NK-92 (cell line): ENCODE results near the gene ASPHD2.

ENCODE experiments used
- DNase-seq: peaks from one replicate; lab custom pipeline; 2025; ENCODE audit not compliant: unreplicated experiment; lab: John Stamatoyannopoulos, UW

The ASPHD2 gene

DNA sequence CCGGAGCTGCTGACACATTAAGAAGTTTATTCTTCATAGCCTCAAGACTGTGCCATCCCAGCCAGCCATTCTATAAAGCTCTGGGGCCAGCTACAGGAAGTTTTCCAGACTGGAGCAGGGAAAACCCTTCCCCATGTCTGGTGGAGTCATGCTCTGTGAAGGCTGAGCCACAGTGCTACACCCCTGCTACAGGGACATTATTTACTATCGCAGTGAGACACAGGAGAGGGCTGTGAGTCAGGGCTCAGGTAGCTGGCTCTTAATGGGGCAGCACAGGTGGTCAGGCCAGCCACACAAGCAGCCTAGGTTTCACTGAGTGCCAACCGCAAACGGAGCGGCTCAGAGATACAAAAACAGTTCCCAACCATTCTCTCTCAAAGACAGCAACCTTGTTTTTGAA lies 42.5 kb downstream of the ASPHD2 start:
- DNase-seq: no peak

DNA sequence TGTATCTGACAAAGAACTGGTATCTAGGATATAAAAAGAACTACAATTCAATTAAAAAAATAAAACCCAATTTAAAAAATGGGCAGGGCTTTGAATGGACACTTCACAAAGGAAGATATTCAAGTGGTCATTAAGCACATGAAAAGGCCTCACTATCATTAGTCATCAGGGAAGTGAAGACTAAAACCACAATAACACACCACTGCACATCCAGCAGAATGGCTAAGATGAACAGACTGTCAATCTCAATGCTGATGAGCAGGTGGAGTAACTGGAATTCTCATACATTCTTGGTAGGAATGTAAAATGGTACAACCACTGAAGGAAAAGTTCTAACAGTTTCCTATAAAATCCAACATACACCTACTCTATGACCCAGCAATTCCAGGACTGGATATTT lies 45.6 kb downstream of the ASPHD2 start:
- no peak for DNase-seq

DNA sequence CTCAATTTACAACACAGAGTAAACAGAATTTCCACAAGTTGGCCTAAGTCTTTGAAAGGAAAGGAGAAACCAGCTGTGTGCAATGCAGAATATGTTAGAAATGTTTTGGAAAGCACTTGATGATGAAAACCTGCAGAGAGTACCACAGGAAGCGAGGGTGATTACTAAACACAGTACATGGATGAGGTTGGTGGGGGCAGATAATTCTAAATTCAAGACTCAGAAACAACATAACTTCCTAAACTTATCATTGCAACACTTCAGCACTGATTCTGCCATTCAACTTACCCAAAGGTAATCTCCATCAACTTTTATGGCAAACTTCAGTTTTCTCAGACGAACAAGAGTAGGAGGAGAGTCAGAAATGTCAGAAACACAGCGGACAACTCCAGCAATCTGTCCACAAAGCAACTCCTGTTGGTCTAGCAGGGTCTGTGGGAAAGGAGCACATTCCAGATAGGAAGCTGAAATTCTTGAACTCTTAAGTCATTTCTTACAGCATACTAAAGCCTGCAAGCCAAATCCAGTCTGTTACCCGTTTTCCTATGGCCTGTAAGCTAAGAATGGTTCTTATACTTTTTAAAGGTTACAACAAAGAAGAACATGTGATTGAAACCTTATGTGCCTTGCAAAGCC lies 47.8 kb downstream of the ASPHD2 start:
- DNase-seq: no peak

DNA sequence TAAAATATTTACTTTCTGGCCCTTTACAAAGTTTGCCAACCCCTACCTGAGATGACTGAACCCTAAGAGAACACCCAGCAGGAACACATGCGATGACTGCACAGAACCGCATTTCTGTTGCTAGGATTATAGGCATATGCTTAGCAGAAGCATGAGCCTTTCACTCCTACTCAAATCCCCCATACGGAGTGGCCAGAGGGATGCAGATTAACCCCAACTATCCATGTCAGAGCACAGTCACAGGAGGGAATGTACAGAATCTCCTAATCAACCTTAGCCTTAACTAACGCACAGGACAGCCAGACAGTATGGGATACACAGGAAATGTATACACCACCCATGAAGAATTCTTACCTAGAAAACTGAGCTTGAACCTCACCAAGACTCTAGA lies 48.3 kb downstream of the ASPHD2 start:
- no peak for DNase-seq

DNA sequence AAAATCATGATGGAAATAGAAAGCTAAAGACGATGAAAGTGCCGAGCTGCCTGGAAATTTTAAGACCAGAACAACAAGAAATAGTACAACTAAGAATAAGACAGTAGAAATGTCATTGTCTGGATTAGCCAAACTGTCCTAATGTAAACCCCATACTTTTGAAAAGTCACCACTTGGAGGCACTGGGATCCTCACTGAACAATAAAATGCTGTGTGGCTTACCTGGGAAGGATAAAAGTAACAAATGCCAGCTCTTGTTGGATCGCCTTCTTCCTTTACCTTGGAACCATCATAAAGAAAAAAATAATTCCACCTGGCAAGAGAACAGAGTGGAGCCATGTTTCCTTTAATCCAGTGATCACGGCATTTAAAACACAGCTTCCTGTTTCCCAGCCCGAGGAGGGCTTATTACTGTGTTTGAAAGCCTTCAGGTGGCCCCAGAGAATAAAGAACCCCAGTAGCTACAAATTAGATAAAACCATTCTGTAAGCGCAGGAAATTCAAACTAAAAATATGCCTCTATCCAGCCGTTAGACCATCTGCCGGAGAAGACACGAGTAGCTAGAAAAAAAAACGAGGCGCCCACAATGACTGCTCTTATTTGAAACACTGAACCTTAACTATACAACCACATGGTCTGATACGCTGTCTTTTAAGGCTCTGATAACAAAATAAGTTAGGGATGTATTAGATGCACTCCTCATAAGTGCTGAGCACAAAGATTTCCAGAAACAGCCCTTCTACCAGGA lies 50.2 kb downstream of the ASPHD2 start:
- no peak for DNase-seq

DNA sequence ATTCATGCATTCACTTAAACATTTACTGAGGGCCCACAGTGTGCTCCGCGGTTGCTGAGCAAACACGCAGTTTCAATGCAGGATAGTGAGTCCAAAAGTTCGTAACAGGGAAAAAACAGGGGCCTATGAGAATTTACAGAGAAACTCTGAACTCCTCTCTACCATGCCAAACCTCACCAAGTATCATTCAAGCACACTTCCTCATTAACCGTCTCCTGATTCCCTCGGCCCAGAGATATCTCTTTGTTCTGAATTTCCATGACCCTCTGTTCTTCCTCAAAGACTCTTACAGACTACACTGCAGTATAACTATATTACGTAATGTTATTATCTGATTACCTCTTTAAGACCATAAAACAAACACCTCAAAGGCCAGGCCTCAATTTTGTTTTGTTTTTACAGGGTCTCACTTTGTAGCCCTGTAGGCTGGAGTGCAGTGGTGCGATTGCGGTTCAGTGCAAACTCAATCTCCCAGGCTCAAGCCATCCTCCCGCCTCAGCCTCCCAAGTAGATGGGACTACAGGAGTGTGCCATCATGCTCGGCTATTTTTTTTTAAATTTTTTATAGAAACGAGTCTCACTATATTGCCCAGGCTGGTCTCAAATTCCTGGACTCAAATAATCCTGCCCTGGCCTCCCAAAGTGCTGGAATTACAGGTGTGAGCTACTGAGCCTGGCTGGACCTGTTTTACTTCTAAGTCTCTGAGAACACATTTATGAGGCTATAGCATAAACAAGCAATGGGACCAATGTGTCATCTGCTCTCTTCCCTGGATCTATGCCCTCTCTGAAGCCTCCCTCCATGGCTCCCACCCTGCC lies 50.9 kb downstream of the ASPHD2 start:
- no peak for DNase-seq

DNA sequence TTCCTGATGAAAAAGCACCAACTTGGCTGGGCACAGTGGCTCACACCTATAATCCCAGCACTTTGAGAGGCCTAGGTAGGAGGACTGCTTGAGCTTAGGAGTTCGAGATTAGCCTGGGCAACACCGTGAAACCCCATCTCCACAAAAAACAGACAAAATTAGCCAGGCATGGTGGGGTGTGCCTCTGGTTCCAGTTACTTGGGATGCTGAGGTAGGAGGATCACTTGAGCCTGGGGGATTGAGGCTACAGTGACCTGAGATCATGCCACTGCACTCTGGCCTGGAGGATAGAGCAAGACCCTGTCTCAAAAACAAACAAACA lies 51.5 kb downstream of the ASPHD2 start:
- no peak for DNase-seq

DNA sequence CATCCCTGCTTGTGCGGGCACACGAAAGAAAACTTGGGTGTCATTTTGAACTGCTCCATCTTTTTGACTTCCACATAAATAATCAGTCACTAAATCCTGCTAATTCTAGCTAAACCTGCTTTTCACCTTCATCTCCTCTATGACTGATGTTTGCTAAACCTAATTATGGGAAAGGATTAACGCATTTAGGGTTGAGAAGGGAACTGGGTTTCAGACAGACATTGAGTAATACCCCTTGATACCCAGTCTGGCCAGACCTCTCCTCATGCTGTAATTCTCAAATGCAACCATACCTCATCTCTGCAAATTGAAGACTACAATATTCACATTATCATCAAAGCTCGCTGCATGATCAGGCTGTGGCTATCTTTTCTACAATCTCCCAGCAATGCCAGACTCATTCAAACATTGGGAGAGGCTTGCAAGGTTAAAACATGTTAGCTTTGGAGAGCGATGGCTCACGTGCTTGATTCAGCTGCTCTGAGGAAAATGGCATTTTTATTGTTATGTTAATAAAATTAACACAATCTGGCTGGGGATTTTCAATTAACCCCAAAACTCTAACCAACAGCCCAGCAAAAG lies 52.1 kb downstream of the ASPHD2 start:
- DNase-seq: no peak

DNA sequence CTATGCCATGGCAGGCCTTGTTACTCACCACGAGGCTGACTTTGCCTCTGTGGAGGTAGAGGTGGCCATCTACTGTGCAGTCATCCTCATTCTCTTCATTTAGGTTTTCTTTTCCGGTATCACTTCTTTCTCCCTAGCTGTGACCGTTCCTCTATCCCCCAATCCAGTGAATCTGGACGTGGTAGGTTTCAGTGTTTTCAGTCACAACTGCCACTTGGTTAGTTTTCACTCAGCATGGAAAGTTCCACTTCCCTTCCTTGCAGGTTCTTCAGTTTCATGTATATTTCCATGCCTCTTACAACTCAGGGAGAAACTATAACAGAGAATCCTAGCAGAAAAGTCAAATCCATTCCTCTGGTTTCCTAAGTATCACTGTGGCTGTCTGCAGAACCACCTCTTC lies 52.6 kb downstream of the ASPHD2 start:
- DNase-seq: no peak

DNA sequence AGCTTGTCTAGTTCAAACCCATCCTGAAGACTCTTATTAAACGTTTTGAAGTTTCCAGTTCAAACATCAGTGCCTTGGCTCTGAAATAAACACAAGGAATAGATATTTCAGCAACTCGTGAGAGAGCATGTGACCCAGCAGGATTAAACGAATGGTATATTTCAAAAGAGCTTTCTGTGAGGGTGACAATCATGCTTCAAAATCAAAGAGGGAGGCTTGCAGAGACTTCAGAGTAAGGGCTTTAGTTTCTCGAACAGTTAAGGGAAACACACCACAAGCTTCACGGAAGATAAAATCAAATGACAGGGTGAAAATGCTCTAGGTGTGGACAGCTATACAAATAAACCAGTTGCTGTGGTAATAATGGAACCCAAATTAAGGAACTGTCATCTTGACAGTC lies 53.1 kb downstream of the ASPHD2 start:
- DNase-seq: no peak

DNA sequence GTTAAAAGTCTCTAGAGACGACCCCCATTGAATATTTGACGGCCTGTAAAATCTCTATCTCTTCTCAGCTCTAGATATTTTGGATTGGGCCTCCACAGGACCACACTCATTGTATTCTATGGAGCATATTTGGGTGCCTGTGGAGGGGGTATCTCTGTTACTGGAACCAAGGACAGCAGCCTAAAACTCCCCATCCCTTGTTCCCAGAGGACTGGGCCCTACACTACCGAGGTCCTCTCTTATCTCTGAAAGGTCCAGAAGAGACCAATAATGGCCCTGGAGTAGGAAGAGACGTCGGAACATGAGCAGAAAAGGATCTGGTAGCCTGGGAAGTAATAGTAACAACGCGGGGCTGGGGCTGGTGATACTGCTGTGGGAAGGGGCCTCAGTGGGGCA lies 54.0 kb downstream of the ASPHD2 start:
- DNase-seq: no peak

DNA sequence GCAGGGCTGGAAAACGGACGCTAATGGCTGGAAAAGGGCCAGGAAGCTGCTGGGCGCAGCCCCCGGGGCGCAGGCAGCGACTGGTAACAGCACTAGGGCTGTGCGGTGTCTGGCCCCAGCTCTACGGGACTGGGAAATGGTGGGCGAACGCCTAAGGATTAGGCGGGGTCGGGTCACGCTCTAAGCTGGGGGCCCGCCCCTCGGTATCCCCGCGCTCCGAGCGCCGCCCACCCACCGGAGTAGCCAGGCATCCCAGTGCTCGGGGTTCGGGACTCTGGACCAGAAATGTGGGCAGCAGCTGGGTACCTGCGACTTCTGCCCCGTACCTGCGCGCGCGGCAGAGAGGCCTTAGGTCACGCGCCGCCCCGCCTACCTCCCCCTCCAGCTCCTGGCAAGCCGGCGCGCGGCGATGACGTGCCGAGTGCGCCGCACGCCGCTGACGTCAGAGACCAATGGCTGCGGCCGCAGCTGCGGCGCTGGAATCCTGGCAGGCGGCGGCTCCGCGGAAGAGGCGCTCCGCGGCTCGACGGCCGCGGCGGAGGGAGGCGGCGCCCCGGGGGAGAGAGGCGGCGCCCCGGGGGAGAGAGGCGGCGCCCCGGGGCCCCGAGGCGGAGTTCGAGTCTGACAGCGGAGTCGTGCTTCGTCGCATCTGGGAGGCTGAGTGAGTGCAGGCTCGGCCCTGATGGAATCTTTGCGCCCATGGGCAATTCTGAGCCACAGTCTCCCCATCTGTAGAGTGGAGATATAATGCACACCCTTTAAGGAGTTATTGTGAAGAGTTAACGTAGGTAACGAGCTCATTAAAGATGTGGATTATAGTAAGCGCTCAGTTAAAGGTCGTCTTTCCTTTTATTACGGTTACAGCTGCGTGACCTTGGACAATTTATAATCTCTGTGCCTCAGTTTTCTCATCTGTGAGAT lies 54.6 kb downstream of the ASPHD2 start, which contains the start of the genes HPS4 and SRRD:
HPS4 (minus strand) TSS at position 345 of the 921 bp plus-strand sequence. CDS start 2,021 bp downstream, outside the sequence.
SRRD (plus strand) TSS at position 439 of the 921 bp plus-strand sequence; CDS start at position 453, 14 bp downstream.
- peak; percentile 28 for DNase-seq

DNA sequence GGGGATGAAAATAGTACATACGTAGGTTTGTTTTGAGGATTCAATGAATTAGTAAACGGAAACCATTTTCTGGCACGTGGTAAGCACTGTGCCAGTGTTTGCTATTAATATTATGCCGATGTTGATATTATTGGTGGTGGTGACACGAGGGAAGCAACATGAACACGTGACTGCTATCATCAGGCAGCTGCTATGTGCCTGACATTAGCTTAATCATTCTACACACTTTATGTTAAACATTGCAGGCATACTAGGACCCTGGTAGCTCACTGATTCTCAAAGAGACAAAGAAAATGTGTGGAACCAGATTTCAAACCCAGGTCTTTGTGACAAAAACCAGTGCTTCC lies 55.3 kb downstream of the ASPHD2 start:
- no peak for DNase-seq

DNA sequence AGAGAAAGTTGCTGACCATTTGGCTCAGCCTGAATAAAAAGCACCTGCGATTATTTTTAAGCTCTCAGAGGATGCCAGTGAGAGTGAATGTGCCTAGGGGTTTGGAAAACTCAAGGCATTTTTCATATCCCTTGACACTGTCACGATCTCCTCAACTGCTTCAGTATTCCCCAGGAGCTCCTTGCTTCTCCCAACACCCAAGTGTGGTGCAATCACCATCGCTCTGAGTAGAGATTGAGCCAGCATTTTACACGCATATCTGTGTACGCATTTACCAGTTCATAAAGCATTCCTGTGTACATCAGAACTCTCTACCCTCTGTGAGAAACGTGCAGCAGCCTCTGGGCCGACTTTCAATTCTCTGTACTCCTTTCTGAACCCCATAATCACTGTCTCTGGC lies 56.0 kb downstream of the ASPHD2 start:
- no peak for DNase-seq

DNA sequence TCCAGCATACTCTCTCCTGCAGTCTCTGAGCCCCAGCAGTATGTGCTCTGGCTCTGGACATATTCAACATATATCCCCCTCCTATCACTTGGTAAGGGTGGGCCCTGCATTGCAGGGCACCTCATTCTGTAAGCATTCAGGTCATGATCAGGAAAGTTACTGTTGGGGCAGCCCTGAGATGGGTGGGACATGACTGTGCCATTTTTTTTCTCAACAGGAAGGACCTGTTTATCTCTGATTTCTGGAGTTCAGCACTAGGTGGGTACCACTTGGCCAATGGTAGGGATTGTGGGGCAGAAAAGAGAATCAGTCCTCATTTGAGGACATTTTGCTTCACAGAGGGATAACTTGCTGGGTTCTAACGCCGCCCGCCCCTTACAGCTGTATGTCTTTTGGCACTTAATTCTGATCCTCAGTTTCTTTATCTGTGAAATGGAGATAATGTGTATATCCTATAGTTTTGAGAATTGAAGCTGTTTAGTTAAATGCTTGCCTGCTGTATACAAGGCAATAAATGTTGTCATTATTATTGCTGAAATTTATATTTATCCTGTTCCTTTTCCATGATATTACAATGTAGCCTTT lies 56.8 kb downstream of the ASPHD2 start:
- DNase-seq: no peak

DNA sequence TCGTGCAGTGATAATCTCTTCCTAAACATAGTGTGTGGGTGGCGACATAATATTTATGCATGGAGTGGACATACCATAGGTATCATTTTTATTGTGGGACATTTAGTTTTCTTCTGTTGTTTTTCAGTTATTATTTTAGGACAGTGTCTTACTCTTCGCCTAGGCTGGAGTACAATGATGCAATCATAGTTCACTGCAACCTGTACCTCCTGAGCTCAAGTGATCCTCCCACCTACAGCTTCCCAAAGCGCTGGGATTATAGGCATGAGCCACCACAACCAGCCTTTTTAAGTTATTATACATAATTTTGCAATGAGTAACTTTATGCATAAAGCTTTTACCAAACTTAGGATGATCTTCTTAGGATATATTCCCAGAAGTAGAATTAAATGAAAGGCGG lies 57.3 kb downstream of the ASPHD2 start:
- DNase-seq: no peak

DNA sequence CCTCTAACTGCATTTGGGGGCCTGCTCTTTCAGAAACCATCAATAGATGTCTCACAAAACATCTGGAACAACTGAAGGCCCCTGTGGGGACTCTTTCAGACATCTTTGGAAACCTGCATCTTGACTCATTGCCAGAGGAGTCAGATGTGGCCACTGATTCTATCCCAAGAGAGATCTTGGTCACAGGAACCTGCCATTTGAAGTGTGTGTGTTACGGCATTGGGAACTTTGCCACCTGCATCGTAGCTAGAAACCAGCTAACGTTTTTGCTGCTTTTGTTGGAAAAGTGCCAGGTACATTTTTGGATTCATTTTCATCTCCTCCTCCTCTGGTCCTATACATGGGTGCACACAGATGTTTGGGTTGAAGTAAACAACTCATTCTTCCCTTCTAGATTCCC lies 58.9 kb downstream of the ASPHD2 start:
- DNase-seq: no peak

DNA sequence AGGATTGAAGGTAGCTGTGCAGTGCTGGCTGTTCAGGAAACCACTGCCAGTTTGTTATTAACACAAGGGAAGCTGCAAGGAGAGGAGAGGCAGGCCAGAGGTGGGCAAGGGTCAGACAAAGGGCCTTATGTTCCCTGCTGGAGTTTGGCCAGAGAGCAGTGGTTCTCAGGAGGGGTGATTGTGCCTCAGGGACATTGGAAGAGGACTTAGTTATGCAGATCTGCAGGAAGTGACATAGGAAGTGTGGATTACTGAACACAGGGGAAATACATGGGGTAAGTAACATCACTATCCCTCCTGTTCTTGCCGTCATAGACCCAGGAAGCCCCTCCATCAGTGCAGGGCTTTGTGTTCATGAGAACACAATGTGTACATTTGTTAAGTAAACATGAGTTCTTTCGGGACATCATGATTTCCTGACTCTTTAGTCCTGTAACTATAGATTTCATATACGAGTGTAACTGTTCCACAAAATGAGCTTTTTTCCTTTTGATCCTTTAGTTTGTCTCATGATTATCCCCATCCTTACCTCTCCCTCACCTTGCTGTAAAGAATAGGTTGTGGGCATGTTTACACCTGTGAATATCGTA lies 60.5 kb downstream of the ASPHD2 start:
- no peak for DNase-seq

DNA sequence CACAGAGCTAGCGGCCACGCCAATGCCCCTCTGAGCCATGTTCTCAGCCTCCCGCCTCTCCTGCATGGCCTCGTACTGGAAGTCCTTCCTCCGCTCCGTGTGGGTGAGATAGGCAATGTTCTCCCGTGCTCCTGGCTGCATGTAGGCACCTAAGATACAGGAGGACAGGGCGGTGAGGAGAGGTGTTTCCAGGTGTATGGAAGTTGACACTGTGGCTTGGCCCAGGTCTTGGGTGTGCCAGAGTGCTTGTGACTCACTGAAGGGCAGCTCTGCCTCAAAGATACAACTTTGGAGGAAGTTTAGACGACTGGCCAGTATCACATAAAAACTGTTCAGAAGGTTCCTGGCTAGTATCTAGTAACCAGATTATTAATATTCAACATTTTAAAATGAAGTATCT lies 63.2 kb downstream of the ASPHD2 start:
- no peak for DNase-seq

DNA sequence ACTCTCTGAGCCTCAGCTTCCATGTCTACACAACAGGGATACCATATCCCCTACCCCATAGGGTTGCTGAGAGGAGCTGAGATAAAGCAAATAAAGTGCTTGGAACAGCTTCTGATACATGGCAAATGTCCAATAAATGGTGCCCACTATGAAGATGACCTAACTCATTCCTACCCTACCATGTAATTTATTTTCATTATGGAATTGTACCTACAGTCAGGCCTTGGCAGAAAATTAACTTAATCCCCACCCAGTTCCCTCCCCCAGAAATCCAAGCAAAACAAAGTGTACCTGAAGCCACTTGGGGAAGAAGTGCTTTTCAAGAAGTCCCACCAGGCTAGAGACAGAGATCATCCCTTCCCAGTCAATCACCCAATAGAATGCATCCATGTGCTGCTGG lies 65.4 kb downstream of the ASPHD2 start:
- no peak for DNase-seq
